A549 (cell line): ENCODE data around the gene NSMF.

ENCODE experiments used
- CBX8 ChIP-seq: fragments of 200-600 bp; sonication (generic); IDR thresholded peaks from 2 replicates; pipeline ENCODE4 v1.6.1; 2016
- ESRRA ChIP-seq: fragments of 150-350 bp; IDR thresholded peaks from 2 replicates; pipeline ENCODE4 v1.6.1; 2014; ENCODE audit warnings: mild to moderate bottlenecking, low read length, borderline replicate concordance

GRCh38 chr9:137411645-137412380 lies 47.3 kb downstream of the NSMF start:
- TF ChIP-seq ESRRA, result no peak
- TF ChIP-seq CBX8, result no peak
